WTC11 (cell line): ENCODE measurements around the gene BPI. TPM values are rescaled to one million over a fixed set of nuclear protein-coding genes. Genes with fewer than 3 reads are reported as not detected.

Experiments used
- ATAC-seq: fragments of 200-7000 bp; cut with Tn5 transposase; 2 replicates; pipeline ENCODE4 v1.10.0; 2021; ENCODE audit warnings: mild to moderate bottlenecking, moderate library complexity
- CTCF ChIA-PET: fragments of 300-600 bp; sonication (Branson Sonifier 250); formaldehyde crosslinking; loops from one replicate; lab custom pipeline; 2021; ENCODE audit warnings: antibody characterized with exemption; lab: Charles Lee
- POLR2A ChIA-PET: fragments of 350-600 bp; sonication (Branson Sonifier 250); formaldehyde crosslinking; loops from one replicate; lab custom pipeline; 2021; ENCODE audit warnings: antibody characterized with exemption; lab: Charles Lee
- DNase-seq: peaks from one replicate; pipeline ENCODE4 v3.0.0; 2021; ENCODE audit warnings: low spot score
- H3K27ac Mint-ChIP-seq: 2 replicates; pipeline ENCODE4 v1.8.0; 2021; ENCODE audit warnings: mixed read lengths
- H3K27me3 Mint-ChIP-seq: 2 replicates; pipeline ENCODE4 v1.8.0; 2021; ENCODE audit warnings: low read depth, mild to moderate bottlenecking, moderate library complexity, mixed read lengths
- H3K36me3 Mint-ChIP-seq: 2 replicates; pipeline ENCODE4 v1.8.0; 2021; ENCODE audit warnings: mixed read lengths
- H3K4me1 Mint-ChIP-seq: 2 replicates; pipeline ENCODE4 v1.8.0; 2022; ENCODE audit warnings: mixed read lengths
- H3K4me3 Mint-ChIP-seq: 2 replicates; pipeline ENCODE4 v1.8.0; 2021; ENCODE audit warnings: mild to moderate bottlenecking, moderate library complexity, mixed read lengths
- H3K9me3 Mint-ChIP-seq: 2 replicates; pipeline ENCODE4 v1.8.0; 2021; ENCODE audit warnings: mixed read lengths
- AFF4 ChIP-seq: sonication (generic); formaldehyde crosslinking; IDR thresholded peaks from 2 replicates; pipeline ENCODE4 v1.8.1; 2023; ENCODE audit warnings: mild to moderate bottlenecking, missing genetic modification reagents, borderline replicate concordance
- ARID4B ChIP-seq: sonication (generic); formaldehyde crosslinking; IDR thresholded peaks from 2 replicates; pipeline ENCODE4 v1.8.0; 2023; ENCODE audit warnings: missing genetic modification reagents, mild to moderate bottlenecking, borderline replicate concordance
- ATF6 ChIP-seq: sonication (generic); formaldehyde crosslinking; IDR thresholded peaks from 2 replicates; pipeline ENCODE4 v1.8.1; 2023; ENCODE audit warnings: mild to moderate bottlenecking, missing genetic modification reagents
- E2F4 ChIP-seq: sonication (generic); formaldehyde crosslinking; IDR thresholded peaks from 2 replicates; pipeline ENCODE4 v1.8.1; 2022; ENCODE audit warnings: low read depth, mild to moderate bottlenecking, moderate library complexity, missing genetic modification reagents, borderline replicate concordance
- EMX1 ChIP-seq: fragments of 250-450 bp; sonication (Bioruptor Pico); IDR thresholded peaks from 2 replicates; pipeline ENCODE4 v1.8.0; 2021; ENCODE audit warnings: mild to moderate bottlenecking
- GRHL2 ChIP-seq: fragments of 250-450 bp; sonication (Bioruptor Pico); IDR thresholded peaks from 2 replicates; pipeline ENCODE4 v1.8.0; 2022; ENCODE audit warnings: mild to moderate bottlenecking, moderate library complexity; ENCODE audit not compliant: insufficient replicate concordance, severe bottlenecking
- KAT7 ChIP-seq: sonication (generic); formaldehyde crosslinking; IDR thresholded peaks from 2 replicates; pipeline ENCODE4 v1.8.1; 2023; ENCODE audit warnings: missing genetic modification reagents, mild to moderate bottlenecking, borderline replicate concordance
- MAX ChIP-seq: sonication (generic); formaldehyde crosslinking; IDR thresholded peaks from 2 replicates; pipeline ENCODE4 v1.8.0; 2022; ENCODE audit warnings: mild to moderate bottlenecking, missing genetic modification reagents
- PREB ChIP-seq: sonication (generic); formaldehyde crosslinking; IDR thresholded peaks from 2 replicates; pipeline ENCODE4 v1.8.1; 2022; ENCODE audit warnings: mild to moderate bottlenecking, missing genetic modification reagents, moderate library complexity, borderline replicate concordance
- TEAD4 ChIP-seq: sonication (generic); formaldehyde crosslinking; IDR thresholded peaks from 2 replicates; pipeline ENCODE4 v1.8.0; 2022; ENCODE audit warnings: mild to moderate bottlenecking, missing genetic modification reagents
- USF2 ChIP-seq: sonication (generic); formaldehyde crosslinking; IDR thresholded peaks from 2 replicates; pipeline ENCODE4 v1.8.1; 2023; ENCODE audit warnings: mild to moderate bottlenecking, missing genetic modification reagents, moderate library complexity
- ZBTB21 ChIP-seq: sonication (generic); formaldehyde crosslinking; IDR thresholded peaks from 2 replicates; pipeline ENCODE4 v1.8.1; 2023; ENCODE audit warnings: mild to moderate bottlenecking, missing genetic modification reagents, borderline replicate concordance
- ZNF121 ChIP-seq: sonication (generic); formaldehyde crosslinking; IDR thresholded peaks from 2 replicates; pipeline ENCODE4 v1.8.0; 2023; ENCODE audit warnings: missing genetic modification reagents
- ZNF232 ChIP-seq: sonication (generic); formaldehyde crosslinking; IDR thresholded peaks from 2 replicates; pipeline ENCODE4 v1.8.0; 2022; ENCODE audit warnings: mild to moderate bottlenecking, missing genetic modification reagents
- ZNF532 ChIP-seq: fragments of 250-450 bp; sonication (Bioruptor Pico); IDR thresholded peaks from 2 replicates; pipeline ENCODE4 v1.9.0; 2021; ENCODE audit warnings: mild to moderate bottlenecking, borderline replicate concordance
- total RNA-seq: library from RNA; stranded (reverse); gene quantifications from 3 replicates; pipeline ENCODE4 v1.2.3, GENCODE V29; 2021

Gene BPI
- total RNA-seq, 1 experiment from 2014 or later, result not detected

GRCh38 chr20:38267296-38267695 lies 36.7 kb upstream of the BPI start:
- POLR2A ChIA-PET, result no interaction called here
- TF ChIP-seq PREB (CRISPR knock-in tag) (no peak), ZNF532 (no peak), E2F4 (CRISPR knock-in tag) (no peak), ARID4B (no peak), ATF6 (CRISPR knock-in tag) (no peak), GRHL2 (CRISPR knock-in tag) (no peak), MAX (CRISPR knock-in tag) (no peak)
- DNase-seq (no peak), ATAC-seq (no peak)
- H3K36me3 Mint-ChIP-seq, result no peaks in the 10 kb centered on the region
- H3K27me3 Mint-ChIP-seq, result peaks cover 8% of the 10 kb centered on the region
- no peaks in the 10 kb centered on the region for H3K4me1 Mint-ChIP-seq
- H3K4me3 Mint-ChIP-seq, result no peak overlapping the region
- peaks cover 5% of the 10 kb centered on the region for H3K9me3 Mint-ChIP-seq
- CTCF ChIA-PET, result no interaction called here
- H3K27ac Mint-ChIP-seq, result no peak overlapping the region

- H3K27me3 Mint-ChIP-seq, result peaks cover 5% of the 10 kb centered on the region
- no peaks in the 10 kb centered on the region for H3K36me3 Mint-ChIP-seq
- H3K27ac Mint-ChIP-seq, result no peak overlapping the region
- DNase-seq (no peak), ATAC-seq (no peak)
- POLR2A ChIA-PET, result no interaction called here
- CTCF ChIA-PET, result interaction anchor here (1.4 kb wide), 1 partner anchor 23 kb away, joined by 3 read pairs; no protein-coding TSS in a partner anchor
- H3K4me3 Mint-ChIP-seq, result no peak overlapping the region
- no peaks in the 10 kb centered on the region for H3K4me1 Mint-ChIP-seq
- peaks cover 5% of the 10 kb centered on the region for H3K9me3 Mint-ChIP-seq
- no peak for TF ChIP-seq ZNF121 (CRISPR knock-in tag)
- no peak for TF ChIP-seq ZNF232 (CRISPR knock-in tag)
- TF ChIP-seq EMX1 (CRISPR knock-in tag), result no peak
- no peak for TF ChIP-seq TEAD4 (CRISPR knock-in tag)
- no peak for TF ChIP-seq KAT7
- TF ChIP-seq ZBTB21 (CRISPR knock-in tag), result no peak
- no peak for TF ChIP-seq USF2 (CRISPR knock-in tag)
- no peak for TF ChIP-seq AFF4 (CRISPR knock-in tag)
Observed at GRCh38 chr20:38267901-38268514, 35.9 kb upstream of the BPI start.
